Measurements from ENCODE around the gene SP6.

DNA sequence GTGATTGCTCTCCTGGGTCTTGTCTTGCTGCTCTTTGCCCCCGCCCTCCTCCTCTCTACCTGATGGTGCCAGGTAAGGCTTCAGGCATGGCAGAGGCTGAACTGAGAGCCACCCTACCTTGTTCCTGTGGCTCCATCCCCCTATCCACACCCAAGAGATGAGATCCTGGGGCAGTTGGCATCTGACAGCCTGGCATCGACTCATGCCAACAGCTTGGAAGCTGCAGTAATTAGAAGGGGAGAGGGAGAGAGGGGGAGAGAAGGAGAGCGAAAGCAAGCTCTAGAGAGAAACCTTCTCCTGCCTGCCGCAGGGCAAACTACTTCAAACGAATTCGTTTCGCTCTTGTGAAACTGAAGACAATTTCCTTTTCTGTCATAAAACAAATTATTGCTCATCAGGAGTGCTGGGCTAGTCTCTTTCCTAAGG lies 13.8 kb upstream of the SP6 start:
- TF ChIP-seq PHF8 (conservative IDR thresholded peaks at IDR 0.05; ENCODE audit: low read depth, low read length), result no peak
- TF ChIP-seq JUN (IDR thresholded peaks at IDR 0.05; ENCODE audit: low read depth, low read length), result no peak
- TF ChIP-seq TAF1 (IDR thresholded peaks at IDR 0.05; ENCODE audit: low read depth, low read length), result no peak

Data from H1 (cell line).